Measurements from ENCODE around the gene JPH3.

The JPH3 gene

GRCh38 chr16:87602001-87602775 is at the start of gene JPH3:
TSS of gene JPH3 (plus strand) at chr16:87602508. CDS start at chr16:87603147, 639 bp downstream.
- no peak for TF ChIP-seq CTCF (IDR thresholded peaks at IDR 0.05)
- intact Hi-C loops (cut with DNase I; ENCODE audit: low total_unique reads): no loop called here
- no peak within 1 kb of the TSS for H3K27ac ChIP-seq

GRCh38 chr16:87552772-87553573 is 49.3 kb upstream of the JPH3 start:
- H3K9me3 ChIP-seq: no peaks in the 10 kb centered on the region
- no peak overlapping the region for H3K27ac ChIP-seq
- no peak overlapping the region for H3K4me3 ChIP-seq
- H3K4me1 ChIP-seq: peaks cover 0 to 27% (median 17%) of the 10 kb centered on the region in 4 donors
- intact Hi-C loops (cut with DNase I; ENCODE audit: low total_unique reads): loop anchor here (10.0 kb wide), 1 partner anchor 158 kb away; the partner anchor contains the start of gene MAP1LC3B
- no peak for DNase-seq
- no peak for TF ChIP-seq CTCF (IDR thresholded peaks at IDR 0.05)
- no peaks in the 10 kb centered on the region for H3K27me3 ChIP-seq
- H3K36me3 ChIP-seq: no peaks in the 10 kb centered on the region

More at GRCh38 chr16:87602001-87602775, at the start of gene JPH3:
- Histone ChIP-seq H3K4me3 (peak within 1 kb of the TSS in 1 of 2 donors; percentile 29), H3K27me3 (peaks cover 2 to 86% of the 10 kb centered on the region in 2 donors), H3K9me3 (peaks cover 0 to 8% (median 5%) of the 10 kb centered on the region in 3 donors), H3K36me3 (no peaks in the 10 kb centered on the region), H3K4me1 (peaks cover 0 to 19% (median 12%) of the 10 kb centered on the region in 4 donors)
- no peak for DNase-seq

- H3K36me3 ChIP-seq: no peaks in the 10 kb centered on the region
- H3K9me3 ChIP-seq: no peaks in the 10 kb centered on the region
- DNase-seq: no peak
- peaks cover 0 to 27% (median 17%) of the 10 kb centered on the region in 4 donors for H3K4me1 ChIP-seq
- H3K27ac ChIP-seq: no peak overlapping the region
- H3K4me3 ChIP-seq: no peak overlapping the region
- H3K27me3 ChIP-seq: no peaks in the 10 kb centered on the region
- intact Hi-C loops (cut with DNase I; ENCODE audit: low total_unique reads): loop anchor here (10.0 kb wide), 1 partner anchor 160 kb away; the partner anchor contains the start of gene MAP1LC3B
- TF ChIP-seq CTCF (IDR thresholded peaks at IDR 0.05): no peak
These were observed 47.4 kb upstream of the JPH3 start for GRCh38 chr16:87554754-87555427.

- Histone ChIP-seq H3K4me1 (peaks cover 0 to 19% (median 15%) of the 10 kb centered on the region in 4 donors), H3K36me3 (no peaks in the 10 kb centered on the region), H3K4me3 (no peak overlapping the region), H3K27ac (no peak overlapping the region), H3K27me3 (no peaks in the 10 kb centered on the region), H3K9me3 (no peaks in the 10 kb centered on the region)
- DNase-seq: no peak
- no peak for TF ChIP-seq CTCF (IDR thresholded peaks at IDR 0.05)
- intact Hi-C loops (cut with DNase I; ENCODE audit: low total_unique reads): loop anchor here (10.0 kb wide), 1 partner anchor 161 kb away; the partner anchor contains the start of gene MAP1LC3B
These were observed 46.7 kb upstream of the JPH3 start for GRCh38 chr16:87555647-87556046.

- peak overlapping the region in 1 of 2 donors; percentile 21 for H3K4me3 ChIP-seq
These were observed 45.3 kb upstream of the JPH3 start for GRCh38 chr16:87556941-87557459.

More at GRCh38 chr16:87556941-87557459, 45.3 kb upstream of the JPH3 start:
- Histone ChIP-seq H3K36me3 (no peaks in the 10 kb centered on the region), H3K27me3 (no peaks in the 10 kb centered on the region), H3K27ac (peak overlapping the region; percentile 81 to 88), H3K4me1 (peaks cover 0 to 18% (median 15%) of the 10 kb centered on the region in 4 donors), H3K9me3 (no peaks in the 10 kb centered on the region)
- no peak for TF ChIP-seq CTCF (IDR thresholded peaks at IDR 0.05)
- DNase-seq: peak in 1 of 2 donors; percentile 79
- intact Hi-C loops (cut with DNase I; ENCODE audit: low total_unique reads): loop anchor here (10.0 kb wide), 1 partner anchor 162 kb away; the partner anchor contains the start of gene MAP1LC3B

Data from tibial artery (tissue), 4 donors.